GM18861 (cell line): ENCODE data around the gene NACC2.

Experiments
- ATAC-seq: cut with Tn5 transposase; IDR thresholded peaks from one replicate; pipeline ENCODE4 v1.9.1; 2021; ENCODE audit not compliant: unreplicated experiment

Gene NACC2

DNA sequence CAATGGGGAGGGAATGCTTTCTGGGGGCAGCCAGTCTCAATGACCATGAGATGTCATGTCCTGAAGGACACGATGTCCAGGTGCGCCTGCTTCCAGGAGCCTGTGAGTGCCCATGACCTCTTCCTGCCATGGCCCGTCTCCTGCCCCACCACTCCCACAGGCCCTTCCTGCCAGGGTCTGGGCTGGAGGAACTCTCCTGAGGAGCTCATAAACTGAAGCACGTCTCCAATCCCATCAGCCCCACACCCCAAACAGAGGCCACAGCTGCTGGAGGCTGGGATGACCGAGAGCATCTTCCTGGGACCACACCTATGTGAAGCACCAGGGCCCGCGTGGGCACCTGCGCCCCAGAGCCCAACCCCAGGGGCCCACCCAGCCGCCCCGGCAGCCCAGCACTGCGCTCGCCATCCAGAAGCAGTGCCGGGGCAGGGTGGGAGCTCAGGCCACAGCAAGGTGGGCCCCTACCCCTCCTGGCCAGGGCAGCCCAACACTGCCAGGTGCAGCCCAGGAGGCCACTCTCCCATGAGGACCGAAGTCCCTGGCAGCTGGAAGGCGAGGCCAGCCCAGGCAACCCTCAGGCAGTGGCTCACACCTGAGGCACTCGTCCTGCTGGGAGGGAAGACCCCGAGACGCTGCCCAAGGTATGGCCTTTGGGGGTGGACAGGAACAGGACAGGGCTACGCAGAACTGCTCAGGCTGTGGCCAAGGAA is 80.0 kb downstream of the NACC2 start:
- ATAC-seq = no peak

DNA sequence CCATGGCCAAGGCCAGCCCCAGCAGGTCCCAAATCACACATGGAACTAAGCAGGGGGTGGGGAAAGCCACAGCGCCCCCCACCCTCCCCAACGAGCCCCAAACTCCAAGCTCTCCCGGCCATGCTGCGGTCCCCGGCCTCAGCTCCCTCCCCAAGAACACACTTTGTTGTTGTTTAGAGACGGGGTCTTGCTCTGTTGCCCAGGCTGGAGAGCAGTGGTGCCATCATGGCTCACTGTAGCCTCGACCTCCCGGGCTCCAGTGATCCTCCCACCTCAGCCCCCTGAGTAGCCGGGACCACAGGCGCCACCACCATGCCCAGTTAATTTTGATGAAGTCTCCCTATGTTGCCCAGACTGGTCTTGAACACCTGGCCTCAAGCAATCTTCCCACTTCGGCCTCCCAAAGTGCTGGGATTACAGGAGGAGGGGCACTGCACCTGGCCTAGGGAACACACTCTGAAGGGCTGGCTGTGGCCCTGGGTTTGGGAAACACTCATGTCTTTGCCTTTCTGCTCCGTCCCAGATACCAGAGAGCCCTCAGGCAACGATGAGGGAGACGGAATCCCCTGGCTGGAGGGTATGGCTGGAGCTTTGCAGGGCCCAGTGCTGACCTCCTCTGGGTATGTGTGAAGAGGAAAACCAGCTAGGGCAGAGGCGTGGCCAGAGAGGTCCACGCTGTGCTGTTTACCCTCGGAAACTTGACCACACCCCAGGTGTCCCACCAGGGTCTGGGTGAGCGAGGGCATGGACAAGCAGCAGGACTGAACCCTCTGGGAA is 80.8 kb downstream of the NACC2 start:
- ATAC-seq = no peak

DNA sequence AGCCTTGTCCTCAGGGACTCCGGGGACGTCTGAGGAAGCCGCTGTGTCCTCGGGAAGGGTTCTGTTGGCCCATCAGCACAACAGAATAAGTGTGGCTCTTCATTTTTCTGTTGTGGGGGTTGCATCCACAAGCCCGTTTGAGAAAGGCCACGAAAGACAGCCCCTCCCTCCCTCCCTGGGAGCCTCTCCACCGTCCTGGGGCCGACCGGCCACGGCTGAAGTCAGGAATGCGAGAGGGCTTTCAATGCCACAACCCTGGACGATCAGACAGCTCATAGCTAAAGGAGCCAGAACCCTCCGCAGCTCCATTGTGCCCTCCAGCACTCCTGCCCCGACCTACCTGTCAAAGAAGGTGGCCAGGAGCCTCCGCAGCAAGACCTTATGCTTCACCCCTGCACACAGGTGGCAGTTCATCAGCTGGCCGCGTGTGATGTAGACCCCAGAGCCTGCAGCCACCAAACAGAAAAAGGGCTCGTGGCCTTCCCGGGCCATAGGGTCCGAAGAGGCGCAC is 81.5 kb downstream of the NACC2 start:
- ATAC-seq = no peak

DNA sequence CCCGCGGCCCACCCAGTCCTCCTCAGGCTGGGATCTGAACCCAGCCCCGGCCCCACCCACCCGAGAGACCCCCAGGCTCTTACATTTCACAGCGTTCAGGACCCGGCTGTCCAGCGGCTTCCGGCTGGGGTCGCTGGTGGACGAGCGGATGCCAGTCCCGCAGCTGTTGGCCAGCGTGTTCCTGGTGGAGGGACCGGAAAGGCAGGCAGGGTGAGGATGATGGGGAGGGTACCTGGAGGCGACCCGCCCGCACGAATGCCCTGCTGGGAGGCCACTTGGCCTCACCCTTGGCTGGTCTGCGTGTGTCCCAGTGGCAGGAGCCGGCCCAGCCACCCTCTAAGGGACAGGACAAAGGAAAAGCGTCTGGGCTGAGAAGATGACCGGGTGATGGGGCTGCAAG is 82.0 kb downstream of the NACC2 start:
- ATAC-seq = no peak

DNA sequence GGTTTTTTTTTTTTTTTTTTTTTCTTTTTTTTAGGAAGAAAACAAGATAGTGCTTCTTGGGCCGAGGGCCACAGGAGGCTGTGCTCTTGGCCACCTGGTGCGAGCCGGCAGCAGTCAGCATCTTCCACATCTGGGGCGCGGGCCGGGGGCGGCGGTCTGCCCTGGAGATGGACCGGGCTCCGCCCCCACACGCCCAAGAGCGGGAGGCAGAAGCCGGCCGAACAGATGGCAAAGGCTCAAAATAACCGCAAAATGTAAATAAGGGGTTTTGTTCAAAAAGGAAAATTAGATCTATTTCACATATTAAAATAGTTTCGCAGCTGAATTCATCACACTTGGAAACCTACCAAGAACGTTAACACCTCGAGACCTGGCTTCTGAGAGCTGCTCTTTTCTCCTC is 82.4 kb downstream of the NACC2 start:
- ATAC-seq = no peak

DNA sequence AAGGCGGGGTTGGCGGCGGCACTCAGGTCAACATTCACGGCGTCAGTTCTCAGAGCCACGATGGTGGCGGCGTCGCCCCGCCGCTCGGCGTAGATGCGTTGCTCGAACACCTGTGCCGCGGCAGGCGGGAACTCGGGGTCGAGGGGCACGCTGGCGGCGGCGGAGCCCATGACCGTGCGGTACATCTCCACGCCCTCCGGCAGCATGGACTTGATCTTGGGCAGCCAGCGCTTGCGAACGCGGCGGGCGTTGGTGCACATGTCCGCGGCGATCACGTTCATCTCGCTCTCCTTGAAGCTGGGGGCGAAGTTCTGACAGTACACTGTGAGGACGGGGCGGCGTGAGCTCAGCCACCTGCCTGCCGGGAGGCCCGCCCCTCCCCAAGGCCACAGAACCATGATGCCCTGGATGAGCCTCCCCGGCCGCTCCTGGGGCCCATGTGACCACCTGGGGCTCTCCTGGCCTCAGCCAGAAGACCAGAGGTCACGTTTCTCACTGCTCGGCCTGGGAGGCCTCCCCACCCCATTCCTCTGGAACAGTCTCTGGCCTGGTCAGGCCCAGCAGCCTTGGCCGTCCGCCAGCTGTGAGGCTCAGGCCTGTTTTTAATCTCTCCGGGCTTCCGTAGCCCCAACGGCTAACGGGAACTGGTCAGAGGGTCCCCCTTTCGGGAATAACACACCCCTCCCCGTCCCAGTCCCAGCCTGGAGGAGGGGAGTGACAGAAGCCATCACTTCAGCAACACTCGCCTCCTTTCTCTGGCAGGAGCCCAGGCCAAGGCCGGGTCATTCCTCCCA is 83.2 kb downstream of the NACC2 start:
- no peak for ATAC-seq

DNA sequence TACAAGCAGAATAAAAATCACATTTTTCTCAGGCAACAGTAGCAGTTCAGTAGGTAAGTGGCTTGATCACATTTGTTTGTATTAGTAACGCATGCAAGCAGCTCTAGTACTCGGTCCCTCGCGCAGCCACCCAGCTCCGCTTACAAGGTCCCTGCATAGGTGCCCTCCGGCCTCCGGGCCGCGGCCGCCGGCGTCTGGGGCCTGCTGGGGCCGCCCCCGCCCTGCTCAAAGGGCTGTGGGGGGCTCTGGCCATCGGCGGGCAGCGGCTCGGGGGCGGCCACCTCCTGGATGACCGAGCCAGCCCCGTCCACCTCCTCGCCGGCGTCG is 83.8 kb downstream of the NACC2 start:
- no peak for ATAC-seq

DNA sequence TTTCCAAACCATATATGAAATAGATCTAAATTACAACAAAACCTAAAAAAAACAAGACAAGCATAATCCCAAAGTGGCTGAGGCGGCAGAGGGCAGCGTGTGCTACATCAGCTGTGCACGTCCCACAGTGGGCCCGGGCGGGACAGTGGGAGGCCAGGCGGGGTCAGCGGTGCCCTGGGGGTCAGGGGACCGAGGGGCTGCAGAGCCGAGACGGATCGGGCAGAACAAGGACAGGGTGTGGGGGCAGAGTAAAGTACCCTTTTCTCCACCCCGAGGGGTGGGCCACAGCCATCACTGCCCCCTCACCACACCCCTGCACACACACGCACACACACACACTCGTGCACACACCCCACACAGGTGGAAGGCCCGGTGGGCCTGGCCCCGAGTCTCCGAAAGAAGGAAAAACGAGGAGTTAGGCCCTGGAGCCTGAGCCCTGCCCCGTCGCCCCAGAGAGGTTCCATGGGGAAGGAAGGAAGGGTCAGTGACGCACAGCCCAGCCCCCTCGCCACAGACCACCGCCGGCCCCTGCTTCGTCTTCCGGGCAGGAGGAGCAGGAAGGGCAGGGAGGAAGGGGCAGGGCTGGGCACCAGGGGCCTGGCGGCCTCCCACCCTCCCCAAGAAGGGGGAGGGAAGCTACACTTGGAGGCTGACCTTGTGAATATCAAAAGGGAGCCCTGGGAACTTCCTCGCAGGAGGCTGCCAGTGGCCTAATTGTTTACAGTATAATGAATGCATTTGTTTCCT is 84.3 kb downstream of the NACC2 start:
- no peak for ATAC-seq

DNA sequence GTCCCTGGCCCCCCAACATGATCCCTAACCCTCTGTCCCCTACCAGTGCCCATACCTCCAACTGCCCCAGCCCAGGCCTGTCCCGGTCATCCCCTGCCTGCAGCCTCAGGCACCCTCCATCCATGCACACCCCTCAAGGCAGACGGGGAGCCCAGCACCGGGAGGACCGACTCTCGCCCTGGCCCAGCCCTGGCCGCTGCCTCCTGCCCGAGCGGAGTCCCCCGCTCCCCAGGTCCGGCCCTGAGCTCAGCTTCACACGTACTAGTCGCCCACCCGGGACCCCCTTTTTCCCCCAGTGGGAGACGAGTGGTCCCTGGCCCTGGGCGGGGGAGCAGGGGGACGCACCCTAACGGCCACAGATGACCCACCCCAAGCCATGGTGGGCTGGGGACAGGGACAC is 84.9 kb downstream of the NACC2 start:
- ATAC-seq = no peak

DNA sequence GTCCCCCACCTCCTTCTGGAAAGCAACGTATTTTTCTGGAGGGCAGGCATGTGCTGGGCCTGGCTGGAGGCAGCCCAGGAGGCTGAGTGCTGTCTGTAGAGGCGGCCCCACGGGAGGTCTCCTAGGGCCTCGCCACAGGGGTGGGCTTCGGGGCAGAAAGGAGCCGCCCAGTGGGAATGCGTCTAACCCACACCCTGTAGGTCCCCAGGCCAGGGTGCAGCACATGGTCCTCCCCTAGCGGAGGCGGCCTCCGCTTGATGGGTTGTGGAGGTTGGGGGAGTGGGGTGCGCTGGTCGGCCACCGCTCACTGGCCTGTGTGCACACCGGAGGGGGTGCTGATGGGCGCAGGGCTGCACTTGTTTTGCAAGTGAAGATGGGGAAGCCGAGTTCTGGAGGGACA is 85.6 kb downstream of the NACC2 start:
- no peak for ATAC-seq

DNA sequence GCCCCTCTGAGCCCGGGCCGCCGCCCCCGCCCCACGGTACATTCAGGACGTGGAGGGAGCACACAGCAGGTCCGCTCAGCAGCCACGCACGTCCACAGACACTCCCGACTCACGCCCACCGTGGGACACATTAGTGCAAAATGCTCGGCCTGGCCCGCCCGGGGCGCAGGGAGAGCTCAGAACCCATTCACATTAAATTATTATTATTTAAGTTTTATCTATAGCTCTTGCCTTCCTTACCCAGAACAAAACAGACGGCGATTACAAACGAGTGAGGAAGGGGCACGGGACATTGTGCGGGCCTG is 86.4 kb downstream of the NACC2 start:
- no peak for ATAC-seq

DNA sequence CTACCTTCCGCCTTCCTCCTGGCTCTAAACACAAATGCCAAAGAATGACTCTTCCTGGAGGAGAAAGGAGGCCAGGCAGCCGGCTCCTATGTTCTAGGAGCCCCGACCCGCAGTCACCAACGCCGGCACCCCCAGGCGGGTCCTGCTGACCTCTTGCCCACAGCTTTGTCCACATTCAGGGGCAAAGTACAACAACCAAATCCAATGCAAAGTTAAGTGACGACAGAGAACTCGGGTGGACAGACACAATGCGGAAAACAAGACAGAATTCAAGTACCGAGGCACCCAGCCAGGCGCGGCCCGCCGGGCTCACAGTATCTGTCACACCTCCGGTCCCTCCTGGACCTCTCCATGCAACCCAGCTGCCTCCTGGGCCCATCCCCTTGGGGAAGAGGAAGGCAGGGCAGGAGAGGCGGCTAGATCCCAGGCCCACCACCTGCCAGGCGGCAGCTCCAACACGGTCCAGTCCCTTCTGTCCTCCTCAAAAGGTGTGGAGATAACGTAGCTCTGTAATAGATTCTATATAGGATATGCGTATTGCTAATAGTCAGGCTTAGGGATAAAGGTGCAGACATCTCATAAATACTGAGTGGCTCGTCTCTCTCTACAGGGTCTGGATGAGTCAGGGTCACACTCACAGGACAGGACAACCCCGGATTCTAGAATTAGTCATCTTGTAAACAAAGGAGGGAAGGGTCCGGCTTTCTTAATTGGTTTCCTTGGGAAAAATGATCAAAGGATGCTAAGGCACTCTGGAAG is 87.0 kb downstream of the NACC2 start:
- ATAC-seq = no peak

DNA sequence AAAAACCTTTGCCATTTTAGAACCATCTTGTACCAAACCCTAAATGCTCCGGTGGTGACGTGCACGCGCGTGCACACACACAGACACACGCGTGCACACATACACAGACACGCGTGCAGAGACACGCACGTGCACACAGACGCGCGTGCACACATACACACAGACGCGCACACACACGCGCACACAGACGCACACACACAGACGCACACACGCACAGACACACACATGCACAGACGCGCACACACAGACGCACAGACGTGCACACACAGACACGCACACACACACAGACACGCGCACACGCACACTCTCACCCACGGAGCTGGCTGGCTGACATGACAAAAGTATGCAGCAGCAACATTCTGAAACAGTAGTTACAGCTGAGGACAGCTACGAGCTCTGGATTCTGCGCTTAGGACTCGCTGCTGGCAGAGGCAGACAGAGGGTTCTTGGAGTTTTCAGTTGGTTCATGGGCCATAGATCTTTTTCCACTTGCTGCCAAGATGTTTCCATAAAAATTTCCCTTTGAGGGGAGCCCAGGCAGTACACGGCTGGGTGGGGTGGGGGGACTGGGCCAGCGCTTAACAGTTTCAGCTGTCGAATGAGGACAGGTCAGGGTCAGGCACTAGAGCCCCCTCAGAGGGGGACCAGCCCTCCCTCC is 87.7 kb downstream of the NACC2 start:
- ATAC-seq = no peak

DNA sequence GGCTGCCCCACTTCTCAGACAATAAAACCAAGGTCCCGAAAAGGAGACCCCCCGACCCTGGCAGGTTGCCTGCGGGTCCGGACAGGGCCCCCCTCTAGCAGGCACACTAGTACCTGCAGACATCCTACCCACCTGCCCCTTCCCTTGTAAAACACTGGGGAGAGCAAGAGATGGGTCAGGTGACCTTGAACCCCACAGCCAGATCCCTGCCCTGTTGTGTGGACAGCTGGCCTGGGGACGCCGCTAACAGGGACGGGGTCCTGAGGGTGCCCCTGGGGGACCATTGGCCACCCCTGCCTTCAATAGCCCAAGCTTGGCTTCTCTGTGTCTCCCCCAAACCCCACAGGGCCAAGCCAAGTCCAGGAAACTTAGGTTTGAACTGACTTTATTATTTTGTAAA is 88.9 kb downstream of the NACC2 start:
- no peak for ATAC-seq

DNA sequence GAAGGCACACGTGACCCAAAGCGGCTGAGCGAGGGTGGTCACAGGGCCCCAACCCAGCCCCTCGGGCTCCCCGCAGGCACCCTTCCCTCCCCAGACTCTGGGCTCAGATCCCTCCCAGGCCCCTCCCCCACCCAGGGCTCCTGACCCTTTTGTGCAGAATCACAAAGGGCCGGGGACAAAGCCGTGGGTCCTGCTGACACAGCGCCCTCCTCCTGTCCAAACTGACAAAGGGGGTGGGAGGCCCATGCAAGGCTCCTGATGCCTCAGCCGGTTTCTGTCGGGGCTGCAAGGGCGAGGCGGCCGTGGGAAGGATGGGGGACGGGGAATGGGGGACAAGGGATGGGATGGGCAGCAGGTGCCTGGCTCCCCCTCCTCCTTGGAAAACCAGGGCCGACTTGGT is 90.4 kb downstream of the NACC2 start:
- ATAC-seq = no peak

DNA sequence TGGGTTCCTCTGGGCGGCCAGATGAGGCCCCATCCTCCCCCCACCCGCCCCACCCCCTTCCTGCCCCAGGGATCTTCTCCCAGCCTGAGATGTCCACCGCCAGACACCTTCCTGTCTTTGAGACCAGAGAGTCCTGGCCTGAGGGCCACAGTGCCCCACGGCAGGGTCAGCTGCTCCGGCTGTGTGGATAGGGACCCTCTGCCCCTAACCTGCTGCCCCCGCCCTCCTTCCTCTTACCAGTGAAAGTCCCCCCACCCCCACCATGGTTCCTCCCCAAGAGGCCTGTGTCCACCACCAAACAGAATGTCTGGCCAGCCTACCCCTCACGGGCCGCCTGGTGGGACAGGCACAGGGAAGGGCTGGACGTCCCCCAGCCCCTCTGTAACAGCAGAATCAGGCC is 90.9 kb downstream of the NACC2 start:
- ATAC-seq = no peak

DNA sequence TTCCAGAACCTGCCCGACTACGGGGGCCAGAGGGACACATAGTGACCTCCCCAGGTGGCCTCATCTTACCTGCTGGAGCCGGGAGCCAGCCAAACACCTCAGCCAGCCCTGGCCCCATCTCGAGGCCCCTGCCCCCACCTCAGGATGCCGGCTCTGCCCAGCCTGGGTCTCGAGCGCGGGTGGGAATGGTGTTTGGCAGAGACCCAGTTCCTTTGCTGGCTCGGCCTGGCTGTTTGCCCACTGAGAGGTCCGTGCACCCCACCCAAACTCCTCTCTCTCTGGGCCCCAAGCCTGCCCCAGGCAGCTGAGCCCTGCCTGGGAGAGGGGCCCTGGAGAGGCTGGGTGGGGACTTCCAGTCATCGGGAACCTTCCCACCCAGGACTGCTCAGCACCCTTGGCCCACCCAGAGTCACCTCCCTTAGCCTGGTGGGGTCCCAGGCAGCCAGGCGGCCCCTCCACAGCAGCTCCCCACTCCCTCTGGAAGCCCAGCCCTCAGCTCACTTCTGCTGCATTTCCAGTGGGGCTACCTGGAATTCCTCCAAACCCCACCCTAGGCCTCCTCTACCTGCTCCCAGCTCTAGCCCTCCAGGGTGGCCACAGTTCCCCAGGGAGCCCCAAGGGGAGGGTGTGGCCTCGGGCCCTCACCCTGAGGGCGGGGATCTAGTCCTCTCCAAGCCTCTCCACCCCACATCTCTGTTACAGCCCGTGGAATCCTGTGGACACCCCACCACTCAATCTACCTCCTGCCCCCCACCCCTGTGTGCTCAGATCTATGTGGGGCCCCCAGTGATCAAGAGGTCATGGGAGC is 91.5 kb downstream of the NACC2 start:
- no peak for ATAC-seq

DNA sequence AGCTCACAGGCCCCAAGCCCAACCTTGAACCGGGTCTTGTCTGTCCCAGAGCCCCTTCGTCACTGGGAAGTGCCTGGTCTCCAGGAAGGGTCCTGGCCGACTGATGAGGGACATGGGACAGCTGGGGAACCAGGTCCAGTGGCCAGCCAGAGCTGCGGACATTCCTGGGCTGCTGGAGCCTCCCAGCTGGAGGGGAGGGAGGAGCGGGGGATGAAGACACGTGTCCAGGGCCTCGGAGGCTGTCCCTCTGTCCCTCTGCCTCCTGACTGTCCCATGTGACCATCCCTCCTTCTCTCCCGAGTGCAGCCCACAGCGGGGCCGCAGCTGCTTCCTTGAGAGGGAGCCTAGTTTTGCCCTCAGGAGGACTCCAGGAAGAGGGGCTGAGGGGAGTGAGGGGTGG is 92.2 kb downstream of the NACC2 start:
- no peak for ATAC-seq

DNA sequence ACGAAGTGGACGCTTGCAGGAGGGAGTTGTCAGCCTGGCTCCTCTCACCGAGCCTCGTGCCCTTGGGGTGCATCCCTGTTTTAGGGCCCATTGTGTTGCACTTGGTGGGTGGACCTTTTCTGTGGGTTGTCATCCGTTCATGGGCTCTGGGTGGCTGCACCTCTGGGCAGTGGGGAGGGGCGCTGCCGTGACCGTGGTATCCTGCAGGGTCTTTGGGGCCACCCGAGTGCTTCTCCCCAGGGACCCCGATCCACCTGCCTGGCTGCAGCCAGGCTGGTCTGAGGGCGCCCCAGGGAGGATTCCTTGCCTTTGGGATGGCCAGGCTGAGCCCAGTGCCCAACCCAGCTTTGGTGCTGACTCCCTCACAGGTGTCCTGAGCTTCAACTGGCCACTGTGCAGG is 92.9 kb downstream of the NACC2 start:
- ATAC-seq = no peak
